WTC11 (cell line): ENCODE results near the gene AGPAT4. TPM values are rescaled to one million over a fixed set of nuclear protein-coding genes. Genes with fewer than 3 reads are reported as not detected.

Source experiments
- ATAC-seq: fragments of 200-7000 bp; cut with Tn5 transposase; 2 replicates; pipeline ENCODE4 v1.10.0; 2021; ENCODE audit warnings: mild to moderate bottlenecking, moderate library complexity
- CTCF ChIA-PET: fragments of 300-600 bp; sonication (Branson Sonifier 250); formaldehyde crosslinking; loops from one replicate; lab custom pipeline; 2021; ENCODE audit warnings: antibody characterized with exemption; lab: Charles Lee
- POLR2A ChIA-PET: fragments of 350-600 bp; sonication (Branson Sonifier 250); formaldehyde crosslinking; loops from one replicate; lab custom pipeline; 2021; ENCODE audit warnings: antibody characterized with exemption; lab: Charles Lee
- DNase-seq: peaks from one replicate; pipeline ENCODE4 v3.0.0; 2021; ENCODE audit warnings: low spot score
- H3K27ac Mint-ChIP-seq: 2 replicates; pipeline ENCODE4 v1.8.0; 2021; ENCODE audit warnings: mixed read lengths
- H3K27me3 Mint-ChIP-seq: 2 replicates; pipeline ENCODE4 v1.8.0; 2021; ENCODE audit warnings: low read depth, mild to moderate bottlenecking, moderate library complexity, mixed read lengths
- H3K36me3 Mint-ChIP-seq: 2 replicates; pipeline ENCODE4 v1.8.0; 2021; ENCODE audit warnings: mixed read lengths
- H3K4me1 Mint-ChIP-seq: 2 replicates; pipeline ENCODE4 v1.8.0; 2022; ENCODE audit warnings: mixed read lengths
- H3K4me3 Mint-ChIP-seq: 2 replicates; pipeline ENCODE4 v1.8.0; 2021; ENCODE audit warnings: mild to moderate bottlenecking, moderate library complexity, mixed read lengths
- H3K9me3 Mint-ChIP-seq: 2 replicates; pipeline ENCODE4 v1.8.0; 2021; ENCODE audit warnings: mixed read lengths
- ARID4B ChIP-seq: sonication (generic); formaldehyde crosslinking; IDR thresholded peaks from 2 replicates; pipeline ENCODE4 v1.8.0; 2023; ENCODE audit warnings: missing genetic modification reagents, mild to moderate bottlenecking, borderline replicate concordance
- CREB1 ChIP-seq: sonication (generic); formaldehyde crosslinking; IDR thresholded peaks from 2 replicates; pipeline ENCODE4 v1.8.0; 2023; ENCODE audit warnings: mild to moderate bottlenecking, missing genetic modification reagents
- CTCF ChIP-seq: fragments of 200-600 bp; IDR thresholded peaks from 2 replicates; pipeline ENCODE4 v1.8.0; 2022; ENCODE audit warnings: antibody characterized with exemption
- E2F1 ChIP-seq: sonication (generic); formaldehyde crosslinking; IDR thresholded peaks from 2 replicates; pipeline ENCODE4 v1.8.0; 2022; ENCODE audit warnings: mild to moderate bottlenecking, missing genetic modification reagents
- E2F5 ChIP-seq: sonication (generic); formaldehyde crosslinking; IDR thresholded peaks from 2 replicates; pipeline ENCODE4 v1.8.1; 2022; ENCODE audit warnings: mild to moderate bottlenecking, moderate library complexity, missing genetic modification reagents
- ERG ChIP-seq: fragments of 250-450 bp; sonication (Bioruptor Pico); IDR thresholded peaks from 2 replicates; pipeline ENCODE4 v1.8.0; 2021; ENCODE audit warnings: mild to moderate bottlenecking
- FOXJ3 ChIP-seq: sonication (generic); formaldehyde crosslinking; IDR thresholded peaks from 2 replicates; pipeline ENCODE4 v1.9.0; 2021; ENCODE audit warnings: missing genetic modification reagents, mild to moderate bottlenecking, borderline replicate concordance
- FOXK1 ChIP-seq: sonication (generic); formaldehyde crosslinking; IDR thresholded peaks from 2 replicates; pipeline ENCODE4 v1.8.0; 2022; ENCODE audit warnings: mild to moderate bottlenecking, moderate library complexity, missing genetic modification reagents
- GTF2I ChIP-seq: fragments of 250-450 bp; sonication (Bioruptor Pico); conservative IDR thresholded peaks from 2 replicates; pipeline ENCODE4 v1.4.0; 2021; ENCODE audit warnings: mild to moderate bottlenecking
- HMGXB4 ChIP-seq: sonication (generic); formaldehyde crosslinking; IDR thresholded peaks from 2 replicates; pipeline ENCODE4 v1.8.1; 2023; ENCODE audit warnings: mild to moderate bottlenecking, moderate library complexity, missing genetic modification reagents
- IRF1 ChIP-seq: sonication (generic); formaldehyde crosslinking; IDR thresholded peaks from 2 replicates; pipeline ENCODE4 v1.8.0; 2023; ENCODE audit warnings: missing genetic modification reagents
- JUN ChIP-seq: sonication (generic); formaldehyde crosslinking; IDR thresholded peaks from 2 replicates; pipeline ENCODE4 v1.8.0; 2023; ENCODE audit warnings: mild to moderate bottlenecking, missing genetic modification reagents
- PRRX2 ChIP-seq: fragments of 250-450 bp; sonication (Bioruptor Pico); IDR thresholded peaks from 2 replicates; pipeline ENCODE4 v1.8.0; 2021; ENCODE audit warnings: mild to moderate bottlenecking
- SP1 ChIP-seq: sonication (generic); formaldehyde crosslinking; conservative IDR thresholded peaks from 2 replicates; pipeline ENCODE4 v1.8.1; 2022; ENCODE audit warnings: missing genetic modification reagents
- TEAD4 ChIP-seq: sonication (generic); formaldehyde crosslinking; IDR thresholded peaks from 2 replicates; pipeline ENCODE4 v1.8.0; 2022; ENCODE audit warnings: mild to moderate bottlenecking, missing genetic modification reagents
- USF1 ChIP-seq: sonication (generic); formaldehyde crosslinking; IDR thresholded peaks from 2 replicates; pipeline ENCODE4 v1.8.0; 2022; ENCODE audit warnings: mild to moderate bottlenecking, missing genetic modification reagents
- ZBTB43 ChIP-seq: sonication (generic); formaldehyde crosslinking; IDR thresholded peaks from 2 replicates; pipeline ENCODE4 v1.8.1; 2023; ENCODE audit warnings: mild to moderate bottlenecking, missing genetic modification reagents
- ZNF121 ChIP-seq: sonication (generic); formaldehyde crosslinking; IDR thresholded peaks from 2 replicates; pipeline ENCODE4 v1.8.0; 2023; ENCODE audit warnings: missing genetic modification reagents
- ZNF138 ChIP-seq: sonication (generic); formaldehyde crosslinking; conservative IDR thresholded peaks from 2 replicates; pipeline ENCODE4 v1.8.1; 2022; ENCODE audit warnings: mild to moderate bottlenecking, moderate library complexity, missing genetic modification reagents
- ZNF281 ChIP-seq: sonication (generic); formaldehyde crosslinking; IDR thresholded peaks from 2 replicates; pipeline ENCODE4 v1.8.0; 2023; ENCODE audit warnings: mild to moderate bottlenecking, missing genetic modification reagents
- total RNA-seq: library from RNA; stranded (reverse); gene quantifications from 3 replicates; pipeline ENCODE4 v1.2.3, GENCODE V29; 2021

Gene AGPAT4
- total RNA-seq, 1 experiment from 2014 or later = 19.7 TPM

- TF ChIP-seq USF1 (CRISPR knock-in tag) (no peak), FOXJ3 (CRISPR knock-in tag) (no peak), ZNF281 (CRISPR knock-in tag) (no peak), CREB1 (no peak), TEAD4 (CRISPR knock-in tag) (no peak), JUN (CRISPR knock-in tag) (no peak), SP1 (CRISPR knock-in tag) (no peak), ZNF138 (CRISPR knock-in tag) (no peak), E2F5 (no peak), ERG (no peak), ARID4B (CRISPR knock-in tag) (no peak), PRRX2 (CRISPR knock-in tag) (no peak), ZNF121 (CRISPR knock-in tag) (no peak)
These were observed 188.6 kb downstream of the AGPAT4 start (continued) for GRCh38 chr6:161085246-161085645.

GRCh38 chr6:161082215-161082614 lies 191.6 kb downstream of the AGPAT4 start:
- no peak overlapping the region for H3K27ac Mint-ChIP-seq
- no peak for DNase-seq
- H3K9me3 Mint-ChIP-seq = no peaks in the 10 kb centered on the region
- H3K4me1 Mint-ChIP-seq = no peaks in the 10 kb centered on the region
- ChIA-PET CTCF (interaction anchor here (0.5 to 1.2 kb wide), 3 partner anchors 12 to 151 kb away, joined by 3 read pairs; no protein-coding TSS in a partner anchor), POLR2A (no interaction called here)
- no peak overlapping the region for H3K4me3 Mint-ChIP-seq
- TF ChIP-seq E2F1 (CRISPR knock-in tag) = no peak
- TF ChIP-seq CTCF = no peak
- TF ChIP-seq ZBTB43 (CRISPR knock-in tag) = no peak
- no peak for TF ChIP-seq IRF1 (CRISPR knock-in tag)
- TF ChIP-seq FOXK1 (CRISPR knock-in tag) = no peak
- TF ChIP-seq HMGXB4 (CRISPR knock-in tag) = no peak
- TF ChIP-seq GTF2I (CRISPR knock-in tag) = no peak
- H3K27me3 Mint-ChIP-seq = no peaks in the 10 kb centered on the region
- no peak for ATAC-seq
- H3K36me3 Mint-ChIP-seq = peaks cover 30% of the 10 kb centered on the region
